SK-N-SH treated with all-trans-retinoic acid at 6 μM for 48 hours (cell line): Measurements from ENCODE around the gene PHACTR3.

Experiments
- ATAC-seq: fragments of 200-7000 bp; cut with Tn5 transposase; 3 replicates; pipeline ENCODE4 v1.9.1; 2020; ENCODE audit warnings: mild to moderate bottlenecking, moderate library complexity
- ARNTL ChIP-seq: fragments of 450-650 bp; formaldehyde crosslinking; IDR thresholded peaks from 2 replicates; pipeline ENCODE4 v1.5.0; 2020; ENCODE audit warnings: low read depth, mild to moderate bottlenecking, moderate library complexity, borderline replicate concordance
- BACH2 ChIP-seq: fragments of 250-450 bp; sonication (Bioruptor Pico); IDR thresholded peaks from 2 replicates; pipeline ENCODE4 v1.9.0; 2021; ENCODE audit warnings: mild to moderate bottlenecking, borderline replicate concordance
- CREB5 ChIP-seq: fragments of 250-450 bp; sonication (Bioruptor Pico); IDR thresholded peaks from 2 replicates; pipeline ENCODE4 v1.5.1; 2020; ENCODE audit warnings: low read depth, mild to moderate bottlenecking, moderate library complexity
- CSDC2 ChIP-seq: fragments of 250-450 bp; sonication (Bioruptor Pico); IDR thresholded peaks from 2 replicates; pipeline ENCODE4 v1.5.0; 2020; ENCODE audit warnings: mild to moderate bottlenecking, moderate library complexity
- CSRNP3 ChIP-seq: fragments of 250-450 bp; sonication (Bioruptor Pico); IDR thresholded peaks from 2 replicates; pipeline ENCODE4 v1.5.1; 2021; ENCODE audit warnings: mild to moderate bottlenecking, moderate library complexity
- ESRRG ChIP-seq: fragments of 250-450 bp; sonication (Bioruptor Pico); IDR thresholded peaks from 2 replicates; pipeline ENCODE4 v1.6.1; 2021; ENCODE audit warnings: mild to moderate bottlenecking
- GLIS3 ChIP-seq: fragments of 250-450 bp; sonication (Bioruptor Pico); IDR thresholded peaks from 2 replicates; pipeline ENCODE4 v1.5.0; 2020; ENCODE audit warnings: mild to moderate bottlenecking, moderate library complexity
- ISL1 ChIP-seq: fragments of 250-450 bp; sonication (Bioruptor Pico); IDR thresholded peaks from 2 replicates; pipeline ENCODE4 v2.1.2; 2022; ENCODE audit warnings: mild to moderate bottlenecking, moderate library complexity
- OSR1 ChIP-seq: fragments of 250-450 bp; sonication (Bioruptor Pico); IDR thresholded peaks from 2 replicates; pipeline ENCODE4 v1.8.0; 2022; ENCODE audit warnings: moderate library complexity, mild to moderate bottlenecking, inconsistent platforms
- PATZ1 ChIP-seq: fragments of 250-450 bp; sonication (Bioruptor Pico); IDR thresholded peaks from 2 replicates; pipeline ENCODE4 v1.8.0; 2020; ENCODE audit warnings: mild to moderate bottlenecking, moderate library complexity, borderline replicate concordance
- POU6F1 ChIP-seq: fragments of 250-450 bp; sonication (Bioruptor Pico); IDR thresholded peaks from 2 replicates; pipeline ENCODE4 v1.8.0; 2021; ENCODE audit warnings: low read depth, mild to moderate bottlenecking, moderate library complexity, borderline replicate concordance
- PPARA ChIP-seq: fragments of 250-450 bp; sonication (Bioruptor Pico); IDR thresholded peaks from 2 replicates; pipeline ENCODE4 v1.5.0; 2020; ENCODE audit warnings: mild to moderate bottlenecking, borderline replicate concordance
- RARB ChIP-seq: fragments of 250-450 bp; sonication (Bioruptor Pico); IDR thresholded peaks from 2 replicates; pipeline ENCODE4 v1.8.0; 2021; ENCODE audit warnings: mild to moderate bottlenecking, moderate library complexity
- SNAI2 ChIP-seq: fragments of 250-450 bp; sonication (Bioruptor Pico); IDR thresholded peaks from 2 replicates; pipeline ENCODE4 v1.5.0; 2020; ENCODE audit warnings: mild to moderate bottlenecking, moderate library complexity
- TCF4 ChIP-seq: fragments of 250-450 bp; sonication (Bioruptor Pico); IDR thresholded peaks from 2 replicates; pipeline ENCODE4 v1.8.0; 2021; ENCODE audit warnings: mild to moderate bottlenecking, moderate library complexity, borderline replicate concordance
- TSHZ2 ChIP-seq: fragments of 250-450 bp; sonication (Bioruptor Pico); IDR thresholded peaks from 2 replicates; pipeline ENCODE4 v1.5.0; 2020; ENCODE audit warnings: mild to moderate bottlenecking, moderate library complexity
- ZC3H10 ChIP-seq: fragments of 250-450 bp; sonication (Bioruptor Pico); IDR thresholded peaks from 2 replicates; pipeline ENCODE4 v1.5.1; 2021; ENCODE audit warnings: mild to moderate bottlenecking, moderate library complexity
- ZFP3 ChIP-seq: fragments of 250-450 bp; sonication (Bioruptor Pico); IDR thresholded peaks from 2 replicates; pipeline ENCODE4 v1.5.0; 2020; ENCODE audit warnings: mild to moderate bottlenecking, moderate library complexity
- ZFP30 ChIP-seq: fragments of 450-650 bp; formaldehyde crosslinking; IDR thresholded peaks from 2 replicates; pipeline ENCODE4 v1.5.0; 2022; ENCODE audit warnings: mild to moderate bottlenecking, moderate library complexity
- ZNF565 ChIP-seq: fragments of 450-650 bp; formaldehyde crosslinking; conservative IDR thresholded peaks from 2 replicates; pipeline ENCODE4 v1.5.0; 2020; ENCODE audit warnings: low read depth, mild to moderate bottlenecking, moderate library complexity
- ZNF70 ChIP-seq: fragments of 450-650 bp; formaldehyde crosslinking; IDR thresholded peaks from 2 replicates; pipeline ENCODE4 v1.5.0; 2020; ENCODE audit warnings: mild to moderate bottlenecking, moderate library complexity
- ZNF8 ChIP-seq: fragments of 450-650 bp; formaldehyde crosslinking; IDR thresholded peaks from 2 replicates; pipeline ENCODE4 v1.5.0; 2020; ENCODE audit warnings: mild to moderate bottlenecking, moderate library complexity

PHACTR3 gene

GRCh38 chr20:59806578-59806975, 202.2 kb downstream of the PHACTR3 start:
- TF ChIP-seq TCF4, result no peak
- no peak for TF ChIP-seq ZNF70 (CRISPR knock-in tag)
- no peak for TF ChIP-seq ARNTL (CRISPR knock-in tag)
- TF ChIP-seq ZC3H10 (CRISPR knock-in tag), result no peak
- no peak for TF ChIP-seq ZNF8 (CRISPR knock-in tag)
- TF ChIP-seq RARB (CRISPR knock-in tag), result no peak
- no peak for TF ChIP-seq POU6F1 (CRISPR knock-in tag)
- no peak for TF ChIP-seq GLIS3
- TF ChIP-seq ZNF565 (CRISPR knock-in tag), result no peak
- TF ChIP-seq CREB5 (CRISPR knock-in tag), result no peak
- TF ChIP-seq BACH2 (CRISPR knock-in tag), result no peak
- TF ChIP-seq TSHZ2 (CRISPR knock-in tag), result no peak
- TF ChIP-seq CSRNP3 (CRISPR knock-in tag), result no peak
- TF ChIP-seq ZFP30 (CRISPR knock-in tag), result no peak
- TF ChIP-seq PPARA (CRISPR knock-in tag), result no peak
- TF ChIP-seq SNAI2 (CRISPR knock-in tag), result no peak
- TF ChIP-seq ESRRG (CRISPR knock-in tag), result no peak
- no peak for TF ChIP-seq OSR1
- no peak for TF ChIP-seq PATZ1 (CRISPR knock-in tag)
- TF ChIP-seq ZFP3 (CRISPR knock-in tag), result no peak
- TF ChIP-seq, all 23 proteins: peak for 0
- no peak for ATAC-seq

GRCh38 chr20:59807909-59808728, 203.8 kb downstream of the PHACTR3 start:
- no peak for ATAC-seq
- no peak for TF ChIP-seq ISL1 (CRISPR knock-in tag)
- no peak for TF ChIP-seq ZFP3 (CRISPR knock-in tag)
- TF ChIP-seq CSDC2, result no peak
- TF ChIP-seq SNAI2 (CRISPR knock-in tag), result no peak
- TF ChIP-seq ZNF70 (CRISPR knock-in tag), result no peak
- TF ChIP-seq GLIS3, result no peak
- TF ChIP-seq RARB (CRISPR knock-in tag), result no peak
- no peak for TF ChIP-seq PPARA (CRISPR knock-in tag)
- no peak for TF ChIP-seq ESRRG (CRISPR knock-in tag)
- no peak for TF ChIP-seq CREB5 (CRISPR knock-in tag)
- TF ChIP-seq ZNF565 (CRISPR knock-in tag), result no peak
- no peak for TF ChIP-seq CSRNP3 (CRISPR knock-in tag)
- TF ChIP-seq POU6F1 (CRISPR knock-in tag), result no peak
- no peak for TF ChIP-seq ZC3H10 (CRISPR knock-in tag)
- no peak for TF ChIP-seq PATZ1 (CRISPR knock-in tag)
